GM12878 (cell line): ENCODE results near the gene TNIP1. TPM values are rescaled to one million over a fixed set of nuclear protein-coding genes. Genes with fewer than 3 reads are reported as not detected.

Experiments used
- ATAC-seq: fragments of 200-7000 bp; cut with Tn5 transposase; 3 replicates; pipeline ENCODE4 v1.9.1; 2020; ENCODE audit warnings: mild to moderate bottlenecking, moderate library complexity
- BruUV-seq: library from RNA; stranded (reverse); fragments of 400-500 nt; replicated peaks from 2 replicates; lab custom pipeline; 2021; lab: Mats Ljungman, UMichigan
- CTCF ChIA-PET: fragments of 300-600 bp; sonication (Branson Sonifier 250); formaldehyde crosslinking; extraction: SDS; loops from one replicate; lab custom pipeline; 2021; ENCODE audit warnings: inconsistent platforms; lab: Yijun Ruan, JAX
- POLR2A ChIA-PET: fragments of 350-600 bp; formaldehyde crosslinking; extraction: SDS; loops from one replicate; lab custom pipeline; 2021; ENCODE audit warnings: inconsistent platforms; lab: Charles Lee
- RAD21 ChIA-PET: fragments of 300-600 bp; sonication (Branson Sonifier 250); formaldehyde crosslinking; loops from one replicate; lab custom pipeline; 2023; ENCODE audit warnings: antibody characterized with exemption; ENCODE audit not compliant: unreplicated experiment; lab: Charles Lee
- SMC1A ChIA-PET: fragments of 300-600 bp; sonication (Branson Sonifier 250); formaldehyde crosslinking; loops from one replicate; lab custom pipeline; 2023; ENCODE audit not compliant: unreplicated experiment, uncharacterized antibody; lab: Charles Lee
- DNase-seq: peaks from one replicate; pipeline ENCODE4 v3.0.0-alpha.2; 2011; ENCODE audit warnings: low read depth, low spot score
- FAIRE-seq: peaks from 3 replicates; lab custom pipeline; 2011; peaks lifted over from hg19 to GRCh38; lab: Jason Lieb, UNC
- H2AFZ ChIP-seq: 2 replicates; pipeline ENCODE4 v1.6.0; 2011; ENCODE audit warnings: low read depth, low read length, control low read depth; ENCODE audit not compliant: control insufficient read depth
- H3K27ac ChIP-seq: 2 replicates; pipeline ENCODE4 v1.5.1; 2011; ENCODE audit warnings: control low read depth; ENCODE audit not compliant: control insufficient read depth, insufficient read depth
- H3K27me3 ChIP-seq, 2 experiments: replicated peaks in 1 of 2; 2 replicates each; pipeline versions ENCODE4 v1.6.0 to v1.6.1; 2011; ENCODE audit warnings: low read length in 1 of 2; ENCODE audit not compliant: control insufficient read depth in 2 of 2, insufficient read depth in 2 of 2
- H3K36me3 ChIP-seq, 2 experiments: 2 replicates each; pipeline ENCODE4 v1.5.1; 2011; ENCODE audit warnings: low read length in 1 of 2; ENCODE audit not compliant: control insufficient read depth in 2 of 2, insufficient read depth in 2 of 2
- H3K4me1 ChIP-seq: 2 replicates; pipeline ENCODE4 v1.6.1; 2011; ENCODE audit warnings: mild to moderate bottlenecking, low read length, moderate library complexity, mixed read lengths; ENCODE audit not compliant: control insufficient read depth, insufficient read depth
- H3K4me2 ChIP-seq: 2 replicates; pipeline ENCODE4 v1.6.0; 2011; ENCODE audit warnings: control low read depth; ENCODE audit not compliant: control insufficient read depth, insufficient read depth
- H3K4me3 ChIP-seq: fragments of 200-600 bp; sonication (generic); 2 replicates; pipeline ENCODE4 v1.5.1; 2016
- H3K79me2 ChIP-seq: 2 replicates; pipeline ENCODE4 v1.6.0; 2011; ENCODE audit warnings: low read length; ENCODE audit not compliant: control insufficient read depth, insufficient read depth
- H3K9ac ChIP-seq: 2 replicates; pipeline ENCODE4 v1.8.0; 2011; ENCODE audit warnings: low read length, control low read depth, mixed read lengths; ENCODE audit not compliant: control insufficient read depth, insufficient read depth
- H3K9me3 ChIP-seq: replicated peaks from 3 replicates; pipeline ENCODE4 v1.5.1; 2011; ENCODE audit warnings: mild to moderate bottlenecking, low read length; ENCODE audit not compliant: control insufficient read depth, insufficient read depth
- H4K20me1 ChIP-seq: 2 replicates; pipeline ENCODE4 v1.6.0; 2011; ENCODE audit not compliant: control insufficient read depth, insufficient read depth
- CHD2 ChIP-seq: IDR thresholded peaks from 2 replicates; pipeline ENCODE4 v1.6.1; 2011; ENCODE audit warnings: low read depth, low read length, improper control_type of control experiment, borderline replicate concordance
- ESRRA ChIP-seq: IDR thresholded peaks from 2 replicates; pipeline ENCODE4 v1.6.1; 2012; ENCODE audit warnings: mild to moderate bottlenecking, low read length, improper control_type of control experiment
- JUNB ChIP-seq: IDR thresholded peaks from 2 replicates; pipeline ENCODE4 v1.6.1; 2016; ENCODE audit warnings: antibody characterized with exemption, mild to moderate bottlenecking
- NFIC ChIP-seq: IDR thresholded peaks from 2 replicates; pipeline ENCODE4 v1.6.1; 2012; ENCODE audit warnings: low read depth, mild to moderate bottlenecking, inconsistent platforms, low read length, moderate library complexity
- PRDM15 ChIP-seq: fragments of 450-650 bp; formaldehyde crosslinking; IDR thresholded peaks from 2 replicates; pipeline ENCODE4 v1.4.0; 2020; ENCODE audit warnings: mild to moderate bottlenecking, moderate library complexity
- RUNX3 ChIP-seq: IDR thresholded peaks from 2 replicates; pipeline ENCODE4 v1.6.1; 2012; ENCODE audit warnings: low read length, inconsistent platforms
- WRNIP1 ChIP-seq: IDR thresholded peaks from 2 replicates; pipeline ENCODE4 v1.6.1; 2011; ENCODE audit warnings: low read depth, low read length, improper control_type of control experiment, borderline replicate concordance
- WGBS: methylation state at CpG from one replicate; pipeline ENCODE4 v1.1.6; 2016; ENCODE audit warnings: low lambda C conversion rate; ENCODE audit not compliant: insufficient replicate concordance, insufficient coverage; ENCODE audit errors: missing lambda C conversion rate; 5-methylcytosine and 5-hydroxymethylcytosine counted together
- in situ Hi-C: fragments of 300-500 bp; cut with MboI; formaldehyde crosslinking; loops from 9 replicates; pipeline ENCODE4 v1.14.3; 2018; ENCODE audit warnings: mixed read lengths
- intact Hi-C: fragments of 100-400 bp; cut with micrococcal nuclease; formaldehyde crosslinking; loops from one replicate; pipeline ENCODE4 v1.14.2; 2022; ENCODE audit not compliant: unreplicated experiment
- polyA plus RNA-seq, 11 experiments: library from polyadenylated mRNA; depleted of rRNA in 4 of 11; unstranded in 6 of 11; stranded (reverse) in 5 of 11; fragments of >200 nt; fragmentation: Nextera tagmentation in 4 of 11; fragmentation: Illumina TruSeq in 1 of 11; extraction: Ambion mirVana in 4 of 11; extraction: Trizol in 1 of 11; gene quantifications; 1 replicate in 1 of 11; 2 replicates in 10 of 11; pipeline versions ENCODE4 v1.2.1 to v1.2.3, GENCODE V29; 2011 to 2016; ENCODE audit warnings: inconsistent platforms in 2 of 11, missing spikeins in 2 of 11, low read depth in 1 of 11
- total RNA-seq, 4 experiments: library from RNA; depleted of rRNA in 3 of 4; stranded (reverse); fragments of >200 nt in 3 of 4; fragmentation: Illumina TruSeq in 1 of 4; extraction: Trizol in 1 of 4; gene quantifications; 2 replicates each; pipeline versions ENCODE4 v1.2.1 to v1.2.3, GENCODE V29; 2013 to 2021

TNIP1 gene
- total and polyA plus RNA-seq, 10 of the 15 experiments (the other 5 are each of a cell fraction or from before 2014, with no cell fraction given): 4.4 to 279 (median 150) TPM

- Histone ChIP-seq H3K36me3 (peaks cover 52 to 68% of the 10 kb centered on the region in 2 experiments), H3K9ac (no peak overlapping the region), H2AFZ (no peak overlapping the region), H3K4me1 (peaks cover 82% of the 10 kb centered on the region), H3K4me3 (peak overlapping the region; percentile 39), H3K79me2 (peaks cover 87% of the 10 kb centered on the region), H3K9me3 (no peaks in the 10 kb centered on the region), H3K4me2 (peak overlapping the region; percentile 86; the same call in 1 of the 2 replicates), H4K20me1 (peaks cover 34% of the 10 kb centered on the region), H3K27me3 (no peaks in the 10 kb centered on the region), H3K27ac (peak overlapping the region; percentile 65; the same call in 1 of the 2 replicates)
- intact Hi-C loops: no loop called here
- ChIA-PET CTCF (interaction anchor here (0.6 to 3.6 kb wide), 12 partner anchors 9 to 686 kb away, joined by 3 to 23 read pairs (median 6); partner anchors contain the start of gene TNIP1), POLR2A (interaction anchor here (0.8 to 2.3 kb wide), 8 partner anchors 13 to 92 kb away, joined by 3 to 12 read pairs (median 3); partner anchors contain the start of gene ANXA6), RAD21 (interaction anchor here (0.9 to 2.0 kb wide), 7 partner anchors 11 to 99 kb away, joined by 3 to 18 read pairs (median 3); no protein-coding TSS in a partner anchor), SMC1A (interaction anchor here (0.7 to 2.7 kb wide), 12 partner anchors 10 to 92 kb away, joined by 3 to 13 read pairs (median 4); partner anchors contain the start of gene ANXA6)
- FAIRE-seq: no peak
- no peak for DNase-seq
- in situ Hi-C loops: no loop called here
- BruUV-seq: no TSS peak
- no peak for TF ChIP-seq PRDM15 (CRISPR knock-in tag)
- TF ChIP-seq WRNIP1: no peak
- no peak for TF ChIP-seq CHD2
- no peak for TF ChIP-seq ESRRA
- TF ChIP-seq JUNB: peak; percentile 39; the same call in 1 of the 2 replicates
- TF ChIP-seq RUNX3: peak; percentile 51; the same call in 1 of the 2 replicates
- peak; percentile 39; the same call in 1 of the 2 replicates for TF ChIP-seq NFIC
- 9% methylated on average over 1 of the region's 1 CpG for WGBS
- peak; percentile 6 for ATAC-seq
Observed at GRCh38 chr5:151065609-151066008, 15.2 kb downstream of the TNIP1 start.
